Measurements from ENCODE around the gene B3GALT6.

GRCh38 chr1:1206376-1206965 is 25.6 kb upstream of the B3GALT6 start, which contains the start of gene TNFRSF18:
- TF ChIP-seq CTCF (tag by site-specific recombination; IDR thresholded peaks at IDR 0.05) (no peak), PRDM10 (tag by site-specific recombination; IDR thresholded peaks at IDR 0.05) (no peak), ZSCAN23 (tag by site-specific recombination; IDR thresholded peaks at IDR 0.05) (no peak), ZNF37A (tag by site-specific recombination; IDR thresholded peaks at IDR 0.05) (no peak), ZNF449 (tag by site-specific recombination; IDR thresholded peaks at IDR 0.05) (no peak), YY1 (tag by site-specific recombination; IDR thresholded peaks at IDR 0.05) (no peak), BCL11A (tag by site-specific recombination; IDR thresholded peaks at IDR 0.05; ENCODE audit: low read depth) (no peak), SETDB1 (IDR thresholded peaks at IDR 0.05; ENCODE audit: insufficient read length, low read length) (no peak), MEIS1 (CRISPR knock-in tag; IDR thresholded peaks at IDR 0.05; ENCODE audit: borderline replicate concordance) (no peak), ZNF621 (tag by site-specific recombination; IDR thresholded peaks at IDR 0.05) (no peak)
